Activated T-cell treated with anti-CD3 and anti-CD28 coated beads, Interleukin-2, amount 50 U/mL, for 24 hours (primary cell): ENCODE data around the gene PTCRA.
"Not testable (repeated sequence)": the region's sequence is repeated elsewhere in the genome, so short reads cannot be mapped to it uniquely, and the experiment has no call there.

Experiments
- DNase-seq: peaks from one replicate; pipeline ENCODE4 v3.0.0-alpha.2; 2020
- H3K27ac Mint-ChIP-seq: 2 replicates; pipeline ENCODE4 v1.8.0; 2020; ENCODE audit warnings: mild to moderate bottlenecking, mixed read lengths
- H3K27me3 Mint-ChIP-seq: 2 replicates; pipeline ENCODE4 v1.8.0; 2020; ENCODE audit warnings: mixed read lengths
- H3K36me3 Mint-ChIP-seq: 2 replicates; pipeline ENCODE4 v1.8.0; 2020; ENCODE audit warnings: low read depth, mixed read lengths
- H3K4me1 Mint-ChIP-seq: 2 replicates; pipeline ENCODE4 v1.8.0; 2020; ENCODE audit warnings: low read depth, mixed read lengths
- H3K4me3 Mint-ChIP-seq: 2 replicates; pipeline ENCODE4 v1.8.0; 2020; ENCODE audit warnings: mild to moderate bottlenecking, moderate library complexity, mixed read lengths
- H3K9me3 Mint-ChIP-seq: 2 replicates; pipeline ENCODE4 v1.8.0; 2020; ENCODE audit warnings: mixed read lengths

The PTCRA gene

GRCh38 chr6:42942444-42942843 is 26.6 kb downstream of the PTCRA start:
- Mint-ChIP-seq H3K27me3 (no peaks in the 10 kb centered on the region), H3K36me3 (peaks cover 79% of the 10 kb centered on the region)

GRCh38 chr6:42947950-42948349 is 32.1 kb downstream of the PTCRA start:
- DNase-seq: no peak
- no peaks in the 10 kb centered on the region for H3K9me3 Mint-ChIP-seq
- H3K36me3 Mint-ChIP-seq: peaks cover 43% of the 10 kb centered on the region
- H3K4me1 Mint-ChIP-seq: no peaks in the 10 kb centered on the region
- no peaks in the 10 kb centered on the region for H3K27me3 Mint-ChIP-seq
- no peak overlapping the region for H3K27ac Mint-ChIP-seq
- no peak overlapping the region for H3K4me3 Mint-ChIP-seq

More at GRCh38 chr6:42942444-42942843, 26.6 kb downstream of the PTCRA start:
- no peak overlapping the region for H3K4me3 Mint-ChIP-seq
- no peak for DNase-seq
- no peak overlapping the region for H3K27ac Mint-ChIP-seq
- H3K9me3 Mint-ChIP-seq: no peaks in the 10 kb centered on the region
- peaks cover 1% of the 10 kb centered on the region for H3K4me1 Mint-ChIP-seq

GRCh38 chr6:42952389-42952788 is 36.5 kb downstream of the PTCRA start:
- peaks cover 15% of the 10 kb centered on the region for H3K36me3 Mint-ChIP-seq
- no peak overlapping the region for H3K27ac Mint-ChIP-seq
- no peak overlapping the region for H3K4me3 Mint-ChIP-seq
- no peak for DNase-seq
- no peaks in the 10 kb centered on the region for H3K9me3 Mint-ChIP-seq
- H3K4me1 Mint-ChIP-seq: no peaks in the 10 kb centered on the region
- H3K27me3 Mint-ChIP-seq: no peaks in the 10 kb centered on the region

GRCh38 chr6:42954405-42954804 is 38.6 kb downstream of the PTCRA start:
- not testable (repeated sequence) for H3K27ac Mint-ChIP-seq, H3K4me1 Mint-ChIP-seq, H3K36me3 Mint-ChIP-seq, H3K9me3 Mint-ChIP-seq, H3K4me3 Mint-ChIP-seq, H3K27me3 Mint-ChIP-seq, DNase-seq

- H3K27ac Mint-ChIP-seq: no peak overlapping the region
- H3K9me3 Mint-ChIP-seq: no peaks in the 10 kb centered on the region
- H3K4me1 Mint-ChIP-seq: peaks cover 15% of the 10 kb centered on the region
- peaks cover 12% of the 10 kb centered on the region for H3K36me3 Mint-ChIP-seq
- H3K4me3 Mint-ChIP-seq: no peak overlapping the region
- H3K27me3 Mint-ChIP-seq: no peaks in the 10 kb centered on the region
- DNase-seq: no peak
Observed at GRCh38 chr6:42958125-42958524, 42.3 kb downstream of the PTCRA start.

- Mint-ChIP-seq H3K9me3 (no peaks in the 10 kb centered on the region), H3K4me1 (peaks cover 15% of the 10 kb centered on the region), H3K4me3 (peak overlapping the region; percentile 65), H3K36me3 (peaks cover 20% of the 10 kb centered on the region), H3K27me3 (no peaks in the 10 kb centered on the region), H3K27ac (no peak overlapping the region)
- DNase-seq: no peak
Observed at GRCh38 chr6:42959917-42960242, 44.0 kb downstream of the PTCRA start.

- Mint-ChIP-seq H3K36me3 (peaks cover 22% of the 10 kb centered on the region), H3K4me3 (peak within 1 kb of the TSS; percentile 65), H3K4me1 (peaks cover 15% of the 10 kb centered on the region), H3K9me3 (no peaks in the 10 kb centered on the region), H3K27ac (no peak within 1 kb of the TSS), H3K27me3 (no peaks in the 10 kb centered on the region)
- peak; percentile 63 for DNase-seq
Observed at GRCh38 chr6:42960243-42961019, 44.6 kb downstream of the PTCRA start, which contains the start of gene GNMT. Gene GNMT, plus strand, starts transcription at chr6:42960754. Its CDS starts 14 bp downstream, at chr6:42960768.

- H3K4me1 Mint-ChIP-seq: peaks cover 15% of the 10 kb centered on the region
- H3K27ac Mint-ChIP-seq: no peak overlapping the region
- no peaks in the 10 kb centered on the region for H3K9me3 Mint-ChIP-seq
- H3K36me3 Mint-ChIP-seq: peaks cover 28% of the 10 kb centered on the region
- peak overlapping the region; percentile 65 for H3K4me3 Mint-ChIP-seq
- H3K27me3 Mint-ChIP-seq: no peaks in the 10 kb centered on the region
- DNase-seq: no peak
Observed at GRCh38 chr6:42961020-42961470, 45.2 kb downstream of the PTCRA start.

GRCh38 chr6:42962096-42962495 is 46.2 kb downstream of the PTCRA start:
- DNase-seq: no peak
- H3K4me3 Mint-ChIP-seq: no peak overlapping the region
- peaks cover 15% of the 10 kb centered on the region for H3K4me1 Mint-ChIP-seq
- no peaks in the 10 kb centered on the region for H3K9me3 Mint-ChIP-seq
- peaks cover 34% of the 10 kb centered on the region for H3K36me3 Mint-ChIP-seq
- H3K27me3 Mint-ChIP-seq: no peaks in the 10 kb centered on the region
- H3K27ac Mint-ChIP-seq: no peak overlapping the region

GRCh38 chr6:42962502-42963178 is 46.8 kb downstream of the PTCRA start:
- DNase-seq: no peak
- no peak overlapping the region for H3K4me3 Mint-ChIP-seq

GRCh38 chr6:42963179-42963854 is 47.5 kb downstream of the PTCRA start:
- no peak for DNase-seq
- Mint-ChIP-seq H3K36me3 (peaks cover 44% of the 10 kb centered on the region), H3K27ac (no peak overlapping the region), H3K9me3 (no peaks in the 10 kb centered on the region), H3K27me3 (no peaks in the 10 kb centered on the region), H3K4me3 (no peak overlapping the region), H3K4me1 (peaks cover 15% of the 10 kb centered on the region)

More at GRCh38 chr6:42962502-42963178, 46.8 kb downstream of the PTCRA start:
- H3K27me3 Mint-ChIP-seq: no peaks in the 10 kb centered on the region
- peaks cover 40% of the 10 kb centered on the region for H3K36me3 Mint-ChIP-seq
- H3K4me1 Mint-ChIP-seq: peaks cover 15% of the 10 kb centered on the region
- H3K9me3 Mint-ChIP-seq: no peaks in the 10 kb centered on the region
- no peak overlapping the region for H3K27ac Mint-ChIP-seq

GRCh38 chr6:42963855-42964605 is 48.2 kb downstream of the PTCRA start:
- H3K36me3 Mint-ChIP-seq: peaks cover 49% of the 10 kb centered on the region
- H3K4me3 Mint-ChIP-seq: no peak overlapping the region
- H3K9me3 Mint-ChIP-seq: no peaks in the 10 kb centered on the region
- no peak overlapping the region for H3K27ac Mint-ChIP-seq
- H3K4me1 Mint-ChIP-seq: peaks cover 15% of the 10 kb centered on the region
- DNase-seq: no peak
- H3K27me3 Mint-ChIP-seq: no peaks in the 10 kb centered on the region

GRCh38 chr6:42966571-42966970 is 50.7 kb downstream of the PTCRA start:
- DNase-seq: no peak
- Mint-ChIP-seq H3K4me3 (no peak overlapping the region), H3K9me3 (no peaks in the 10 kb centered on the region), H3K36me3 (peaks cover 51% of the 10 kb centered on the region), H3K27me3 (no peaks in the 10 kb centered on the region), H3K4me1 (peaks cover 10% of the 10 kb centered on the region), H3K27ac (no peak overlapping the region)

GRCh38 chr6:42967228-42967627 is 51.4 kb downstream of the PTCRA start:
- Mint-ChIP-seq H3K27me3 (no peaks in the 10 kb centered on the region), H3K9me3 (no peaks in the 10 kb centered on the region), H3K4me3 (no peak overlapping the region), H3K4me1 (peaks cover 12% of the 10 kb centered on the region), H3K36me3 (peaks cover 45% of the 10 kb centered on the region), H3K27ac (no peak overlapping the region)
- DNase-seq: no peak
